HG03521 (cell line): ENCODE measurements around the gene NME3.

ENCODE experiments used
- ATAC-seq: cut with Tn5 transposase; IDR thresholded peaks from one replicate; pipeline ENCODE4 v1.9.1; 2021; ENCODE audit warnings: mild to moderate bottlenecking, moderate library complexity; ENCODE audit not compliant: unreplicated experiment

NME3 gene

GRCh38 chr16:1770328-1771187 is 785 bp downstream of the NME3 start:
- ATAC-seq, result no peak

DNA sequence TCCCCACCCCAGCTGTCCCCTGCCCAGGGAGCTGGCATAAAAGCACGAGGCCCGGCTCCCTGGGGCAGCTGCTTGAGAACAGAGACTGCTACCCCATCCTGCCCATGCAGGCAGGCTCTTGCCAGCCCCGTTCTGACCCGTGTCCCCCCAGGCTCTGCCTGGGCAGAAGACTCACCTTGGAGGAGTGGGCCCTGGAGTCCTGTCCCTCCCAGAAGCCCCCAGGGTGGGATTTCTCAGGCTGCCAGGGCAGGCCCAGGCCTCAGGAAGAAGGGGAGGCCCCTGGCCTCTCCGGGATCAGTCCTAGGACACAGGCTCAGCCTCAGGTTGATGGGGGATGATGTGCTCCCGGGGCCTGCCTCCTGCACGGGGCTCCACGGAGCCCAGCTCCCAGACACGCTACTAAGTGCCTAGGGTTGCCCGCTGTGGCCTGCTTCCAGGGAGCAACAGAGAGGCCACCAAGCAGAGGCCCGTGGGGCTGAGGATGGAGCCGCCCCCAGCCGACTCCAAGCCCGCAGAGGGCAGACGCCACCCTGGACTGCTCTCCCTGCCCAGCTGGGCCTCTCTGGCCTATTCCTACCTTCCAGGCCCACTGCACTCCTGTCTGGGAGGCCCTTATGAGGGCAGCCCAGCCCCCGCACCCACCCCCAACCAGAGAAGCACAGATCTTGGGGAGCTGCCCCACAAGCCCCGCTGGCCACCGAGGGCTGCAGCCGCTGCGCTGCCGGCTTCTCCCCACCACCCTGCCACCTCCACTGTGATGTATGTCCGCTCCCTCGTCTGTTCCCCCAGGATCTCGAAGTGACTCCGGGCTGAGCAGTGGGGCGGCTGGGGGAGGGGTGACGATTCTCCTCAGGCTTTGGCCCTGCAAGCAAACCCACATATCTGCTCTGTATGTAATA is 1.7 kb downstream of the NME3 start:
- no peak for ATAC-seq

DNA sequence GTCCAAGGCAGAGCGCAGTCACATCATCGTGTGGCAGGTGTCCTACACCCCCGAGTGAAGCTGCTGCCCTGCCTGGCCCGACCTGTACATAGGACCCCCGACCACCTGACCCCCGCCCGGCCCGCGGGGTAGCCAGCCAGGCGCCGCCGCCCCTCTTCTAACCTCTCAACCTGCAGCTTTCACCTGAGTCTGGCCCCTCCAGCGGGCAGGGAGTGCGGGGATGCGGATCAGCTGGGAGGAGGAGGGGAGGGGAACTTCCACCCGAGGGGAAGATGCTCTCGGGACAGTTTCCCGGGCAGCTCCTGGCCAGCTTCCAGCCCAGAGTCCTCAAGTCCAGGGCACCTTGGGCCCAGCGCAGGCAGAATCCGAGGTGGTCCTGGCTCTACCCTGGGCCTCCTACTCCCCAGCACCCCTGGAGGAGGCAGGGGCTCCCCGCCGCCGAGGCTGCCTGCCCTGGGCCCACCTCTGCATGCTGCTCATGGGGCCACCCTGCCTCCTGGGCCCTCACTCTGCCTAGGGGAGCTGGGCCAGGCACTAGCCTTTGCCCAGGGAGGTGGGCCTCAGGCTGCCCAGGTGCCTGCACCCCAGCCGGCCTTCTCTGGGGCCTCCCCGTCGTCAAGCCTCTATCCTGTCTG is 2.5 kb downstream of the NME3 start:
- no peak for ATAC-seq

- ATAC-seq, result no peak
These were observed 3.1 kb downstream of the NME3 start for GRCh38 chr16:1768061-1768766.

- no peak for ATAC-seq
These were observed 4.0 kb downstream of the NME3 start for GRCh38 chr16:1767116-1767994.

DNA sequence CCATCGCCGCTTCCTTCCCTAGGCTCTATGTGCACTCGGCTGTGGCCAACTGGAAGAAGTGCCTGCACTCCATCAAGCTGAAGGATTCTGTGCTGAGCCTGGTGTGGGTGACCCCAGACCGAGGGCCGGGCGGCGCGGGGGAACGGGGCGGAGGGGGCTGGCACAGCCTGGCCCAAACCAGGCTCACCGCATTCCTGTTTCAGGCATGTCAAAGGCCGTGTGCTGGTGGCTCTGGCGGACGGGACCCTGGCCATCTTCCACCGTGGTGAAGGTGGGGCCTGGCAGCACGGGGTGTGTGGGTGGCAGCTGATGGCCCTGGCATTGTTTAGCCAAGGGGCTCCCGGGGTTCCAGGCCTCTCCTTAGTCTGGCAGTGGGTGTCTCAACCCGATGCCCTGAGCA is 4.6 kb downstream of the NME3 start:
- no peak for ATAC-seq

DNA sequence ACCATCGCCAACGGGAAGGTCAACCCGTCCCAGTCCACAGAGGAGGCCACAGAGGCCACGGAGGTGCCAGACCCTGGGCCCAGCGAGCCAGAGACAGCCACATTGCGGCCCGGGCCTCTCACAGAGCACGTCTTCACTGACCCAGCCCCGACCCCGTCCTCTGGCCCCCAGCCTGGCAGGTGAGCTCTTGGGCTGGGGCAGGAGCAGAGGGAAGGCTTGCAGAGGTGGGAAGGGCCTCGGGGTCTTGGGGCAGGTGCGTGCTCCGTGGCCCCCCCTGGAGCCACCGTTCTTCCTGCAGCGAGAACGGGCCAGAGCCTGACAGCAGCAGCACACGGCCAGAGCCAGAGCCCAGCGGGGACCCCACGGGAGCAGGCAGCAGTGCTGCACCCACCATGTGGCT is 5.1 kb downstream of the NME3 start:
- no peak for ATAC-seq

GRCh38 chr16:1765826-1766225 is 5.5 kb downstream of the NME3 start:
- no peak for ATAC-seq

- no peak for ATAC-seq
These were observed 6.4 kb downstream of the NME3 start for GRCh38 chr16:1764971-1765370.

- no peak for ATAC-seq
These were observed 7.5 kb downstream of the NME3 start for GRCh38 chr16:1763521-1764511.

- ATAC-seq, result no peak
These were observed 8.3 kb downstream of the NME3 start for GRCh38 chr16:1762879-1763520.

DNA sequence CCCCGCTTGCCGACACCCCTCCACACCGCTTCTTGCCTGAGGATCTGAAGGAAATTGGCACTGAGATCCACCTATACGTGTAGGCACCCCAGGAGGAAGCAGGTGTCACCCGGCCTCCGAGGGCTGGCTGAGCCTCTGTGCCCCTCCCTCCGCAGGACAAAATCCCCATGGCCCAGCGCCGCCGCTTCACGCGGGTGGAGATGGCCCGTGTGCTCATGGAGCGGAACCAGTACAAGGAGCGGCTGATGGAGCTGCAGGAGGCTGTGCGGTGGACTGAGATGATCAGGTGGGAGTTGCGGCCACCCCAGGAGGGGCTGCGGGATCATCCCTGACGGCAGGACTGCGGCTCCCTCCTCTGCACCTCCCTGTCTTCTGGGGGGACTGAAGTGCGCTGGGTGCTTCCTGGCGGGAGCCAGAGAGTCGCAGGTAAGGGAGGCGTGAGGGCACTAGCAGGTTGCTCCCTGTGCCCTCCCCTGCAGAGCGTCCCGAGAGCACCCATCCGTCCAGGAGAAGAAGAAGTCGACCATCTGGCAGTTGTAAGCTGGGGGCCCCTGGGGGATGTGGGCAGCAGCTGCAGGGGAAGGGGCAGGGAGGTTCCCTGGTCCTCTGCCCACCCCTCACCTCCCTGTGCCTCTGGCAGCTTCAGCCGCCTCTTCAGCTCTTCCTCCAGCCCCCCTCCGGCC is 9.0 kb downstream of the NME3 start:
- no peak for ATAC-seq

- ATAC-seq, result no peak
These were observed 9.6 kb downstream of the NME3 start for GRCh38 chr16:1761751-1762150.

- ATAC-seq, result no peak
These were observed 10.4 kb downstream of the NME3 start for GRCh38 chr16:1760911-1761310.

- ATAC-seq, result no peak
These were observed 11.8 kb downstream of the NME3 start for GRCh38 chr16:1759511-1759910.

- ATAC-seq, result no peak
These were observed 12.4 kb downstream of the NME3 start for GRCh38 chr16:1758923-1759322.

GRCh38 chr16:1757714-1758461 is 13.5 kb downstream of the NME3 start:
- no peak for ATAC-seq
